ENCODE results near the gene MACC1. TPM values are rescaled to one million over a fixed set of nuclear protein-coding genes. Genes with fewer than 3 reads are reported as not detected.
A peak's percentile ranks its signal among the peaks of the same experiment; 100 is the strongest.

MACC1 gene
- polyA plus RNA-seq = 1 to 10 TPM; 4.9 to 5.6 TPM

GRCh38 chr7:20217193-20217948 is at the start of gene MACC1:
MACC1 (minus strand) TSS chr7:20217384; CDS start chr7:20161862, 55,522 bp downstream.
- Histone ChIP-seq H3K4me3 (ENCODE audit: low read depth in 1 of 2, low read length in 2 of 2) (peak within 1 kb of the TSS; percentile 40 to 59), H3K9me3 (ENCODE audit: control insufficient read depth in 2 of 2, insufficient read depth in 1 of 2, low read depth in 1 of 2, low read length in 1 of 2) (no peaks in the 10 kb centered on the region), H3K27me3 (ENCODE audit: control insufficient read depth in 1 of 2, insufficient read depth in 2 of 2, low read length in 2 of 2) (no peaks in the 10 kb centered on the region), H3K27ac (ENCODE audit: low read depth in 2 of 2, low read length in 1 of 2) (peak within 1 kb of the TSS; percentile 72 to 74), H3K4me1 (ENCODE audit: control insufficient read depth in 2 of 2, insufficient read depth in 2 of 2, low read length in 1 of 2) (no peaks in the 10 kb centered on the region), H3K36me3 (ENCODE audit: control insufficient read depth in 2 of 2, insufficient read depth in 2 of 2, low read length in 1 of 2) (no peaks in the 10 kb centered on the region)
- WGBS, 2 donors = 16 to 28% methylated on average over 6 of the region's 6 CpGs

DNA sequence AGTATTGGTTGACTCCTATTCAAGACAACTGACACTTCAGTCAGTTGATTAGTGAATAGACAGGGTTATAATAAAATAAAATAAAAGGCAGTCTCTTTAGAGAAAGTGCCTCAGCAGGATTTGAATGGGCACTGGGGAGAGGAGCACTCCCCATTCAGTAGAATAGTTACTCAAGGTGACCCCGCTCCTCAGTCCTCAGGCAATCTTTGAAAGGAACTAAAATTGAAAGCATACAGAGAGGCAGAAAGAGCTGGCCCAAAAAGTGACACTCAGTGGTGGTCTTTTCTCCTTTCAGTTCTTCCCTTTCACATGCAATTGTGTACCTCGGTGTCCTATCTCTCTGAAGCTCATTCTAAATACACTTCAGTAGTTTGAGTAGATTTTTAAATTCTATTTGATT is 47.4 kb upstream of the MACC1 start:
- no peaks in the 10 kb centered on the region for H3K36me3 ChIP-seq (ENCODE audit: control insufficient read depth in 2 of 2, insufficient read depth in 2 of 2, low read length in 1 of 2)
- no peaks in the 10 kb centered on the region for H3K9me3 ChIP-seq (ENCODE audit: control insufficient read depth in 2 of 2, insufficient read depth in 1 of 2, low read depth in 1 of 2, low read length in 1 of 2)
- WGBS, 2 donors = 76% methylated on average over 2 of the region's 2 CpGs
- peaks cover 0 to 2% of the 10 kb centered on the region in 2 donors for H3K27me3 ChIP-seq (ENCODE audit: control insufficient read depth in 1 of 2, insufficient read depth in 2 of 2, low read length in 2 of 2)
- H3K4me3 ChIP-seq (ENCODE audit: low read depth in 1 of 2, low read length in 2 of 2) = no peak overlapping the region
- H3K4me1 ChIP-seq (ENCODE audit: control insufficient read depth in 2 of 2, insufficient read depth in 2 of 2, low read length in 1 of 2) = peaks cover 0 to 2% of the 10 kb centered on the region in 2 donors
- no peak overlapping the region for H3K27ac ChIP-seq (ENCODE audit: low read depth in 2 of 2, low read length in 1 of 2)

GRCh38 chr7:20260223-20260622 is 43.0 kb upstream of the MACC1 start:
- no peak overlapping the region for H3K4me3 ChIP-seq (ENCODE audit: low read depth in 1 of 2, low read length in 2 of 2)
- H3K27ac ChIP-seq (ENCODE audit: low read depth in 2 of 2, low read length in 1 of 2) = no peak overlapping the region
- H3K36me3 ChIP-seq (ENCODE audit: control insufficient read depth in 2 of 2, insufficient read depth in 2 of 2, low read length in 1 of 2) = no peaks in the 10 kb centered on the region
- H3K9me3 ChIP-seq (ENCODE audit: control insufficient read depth in 2 of 2, insufficient read depth in 1 of 2, low read depth in 1 of 2, low read length in 1 of 2) = no peaks in the 10 kb centered on the region
- peaks cover 0 to 2% of the 10 kb centered on the region in 2 donors for H3K27me3 ChIP-seq (ENCODE audit: control insufficient read depth in 1 of 2, insufficient read depth in 2 of 2, low read length in 2 of 2)
- no peaks in the 10 kb centered on the region for H3K4me1 ChIP-seq (ENCODE audit: control insufficient read depth in 2 of 2, insufficient read depth in 2 of 2, low read length in 1 of 2)
- 28 to 45% methylated on average over 1 of the region's 1 CpG for WGBS, 2 donors

DNA sequence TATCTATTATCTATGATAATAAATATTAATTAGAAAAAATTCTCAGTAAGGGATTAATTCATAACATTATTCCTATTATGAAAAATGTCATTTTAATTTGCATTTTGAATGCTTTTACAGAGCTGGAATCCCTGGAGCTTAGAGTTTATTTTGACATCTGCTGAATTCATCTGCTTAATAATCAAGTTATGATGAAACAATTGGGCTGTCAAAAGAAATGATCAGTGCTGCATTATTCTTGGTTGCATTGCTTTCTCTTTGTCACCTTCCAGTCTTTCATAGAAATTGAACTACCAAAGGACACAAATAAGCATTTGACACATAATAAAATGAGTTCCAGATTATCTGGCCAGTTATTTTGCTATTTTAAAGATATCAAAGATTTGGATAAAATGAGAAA is 40.0 kb upstream of the MACC1 start:
- Histone ChIP-seq H3K9me3 (ENCODE audit: control insufficient read depth in 2 of 2, insufficient read depth in 1 of 2, low read depth in 1 of 2, low read length in 1 of 2) (no peaks in the 10 kb centered on the region), H3K4me3 (ENCODE audit: low read depth in 1 of 2, low read length in 2 of 2) (no peak overlapping the region), H3K36me3 (ENCODE audit: control insufficient read depth in 2 of 2, insufficient read depth in 2 of 2, low read length in 1 of 2) (no peaks in the 10 kb centered on the region), H3K4me1 (ENCODE audit: control insufficient read depth in 2 of 2, insufficient read depth in 2 of 2, low read length in 1 of 2) (no peaks in the 10 kb centered on the region), H3K27me3 (ENCODE audit: control insufficient read depth in 1 of 2, insufficient read depth in 2 of 2, low read length in 2 of 2) (no peaks in the 10 kb centered on the region), H3K27ac (ENCODE audit: low read depth in 2 of 2, low read length in 1 of 2) (no peak overlapping the region)

GRCh38 chr7:20249920-20250319 is 32.7 kb upstream of the MACC1 start:
- Histone ChIP-seq H3K36me3 (ENCODE audit: control insufficient read depth in 2 of 2, insufficient read depth in 2 of 2, low read length in 1 of 2) (no peaks in the 10 kb centered on the region), H3K9me3 (ENCODE audit: control insufficient read depth in 2 of 2, insufficient read depth in 1 of 2, low read depth in 1 of 2, low read length in 1 of 2) (no peaks in the 10 kb centered on the region), H3K4me1 (ENCODE audit: control insufficient read depth in 2 of 2, insufficient read depth in 2 of 2, low read length in 1 of 2) (no peaks in the 10 kb centered on the region), H3K27me3 (ENCODE audit: control insufficient read depth in 1 of 2, insufficient read depth in 2 of 2, low read length in 2 of 2) (no peaks in the 10 kb centered on the region), H3K27ac (ENCODE audit: low read depth in 2 of 2, low read length in 1 of 2) (no peak overlapping the region), H3K4me3 (ENCODE audit: low read depth in 1 of 2, low read length in 2 of 2) (no peak overlapping the region)
- 56 to 59% methylated on average over 1 of the region's 1 CpG for WGBS, 2 donors

DNA sequence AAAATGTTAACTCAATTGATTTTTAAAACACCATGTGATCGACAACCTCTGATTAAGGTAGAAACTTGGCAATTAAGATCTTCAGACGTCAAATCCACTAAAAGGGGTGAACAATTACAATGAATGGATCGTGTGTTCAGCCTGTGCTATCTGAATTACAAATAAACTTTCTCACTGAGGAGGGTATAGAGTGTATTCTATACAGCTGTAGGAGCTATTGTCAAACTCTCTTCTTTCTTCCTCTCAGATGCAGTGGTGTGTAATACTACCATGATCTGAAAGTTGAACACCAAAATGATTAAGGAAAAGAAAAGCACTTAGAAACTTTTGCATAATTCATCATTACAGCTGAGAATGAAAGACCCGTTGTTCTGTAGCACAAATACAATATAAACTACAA is 32.2 kb upstream of the MACC1 start:
- 75% methylated on average over 4 of the region's 4 CpGs for WGBS, 2 donors

GRCh38 chr7:20246236-20246635 is 29.1 kb upstream of the MACC1 start:
- no peaks in the 10 kb centered on the region for H3K36me3 ChIP-seq (ENCODE audit: control insufficient read depth in 2 of 2, insufficient read depth in 2 of 2, low read length in 1 of 2)
- WGBS, 2 donors = 91 to 93% methylated on average over 5 of the region's 5 CpGs
- no peaks in the 10 kb centered on the region for H3K4me1 ChIP-seq (ENCODE audit: control insufficient read depth in 2 of 2, insufficient read depth in 2 of 2, low read length in 1 of 2)
- H3K9me3 ChIP-seq (ENCODE audit: control insufficient read depth in 2 of 2, insufficient read depth in 1 of 2, low read depth in 1 of 2, low read length in 1 of 2) = no peaks in the 10 kb centered on the region
- H3K27me3 ChIP-seq (ENCODE audit: control insufficient read depth in 1 of 2, insufficient read depth in 2 of 2, low read length in 2 of 2) = no peaks in the 10 kb centered on the region
- H3K27ac ChIP-seq (ENCODE audit: low read depth in 2 of 2, low read length in 1 of 2) = no peak overlapping the region
- no peak overlapping the region for H3K4me3 ChIP-seq (ENCODE audit: low read depth in 1 of 2, low read length in 2 of 2)

More for the DNA sequence above, 32.2 kb upstream of the MACC1 start:
- Histone ChIP-seq H3K9me3 (ENCODE audit: control insufficient read depth in 2 of 2, insufficient read depth in 1 of 2, low read depth in 1 of 2, low read length in 1 of 2) (no peaks in the 10 kb centered on the region), H3K4me1 (ENCODE audit: control insufficient read depth in 2 of 2, insufficient read depth in 2 of 2, low read length in 1 of 2) (no peaks in the 10 kb centered on the region), H3K27me3 (ENCODE audit: control insufficient read depth in 1 of 2, insufficient read depth in 2 of 2, low read length in 2 of 2) (no peaks in the 10 kb centered on the region), H3K4me3 (ENCODE audit: low read depth in 1 of 2, low read length in 2 of 2) (no peak overlapping the region), H3K27ac (ENCODE audit: low read depth in 2 of 2, low read length in 1 of 2) (no peak overlapping the region), H3K36me3 (ENCODE audit: control insufficient read depth in 2 of 2, insufficient read depth in 2 of 2, low read length in 1 of 2) (no peaks in the 10 kb centered on the region)

GRCh38 chr7:20244334-20245120 is 27.3 kb upstream of the MACC1 start:
- Histone ChIP-seq H3K9me3 (ENCODE audit: control insufficient read depth in 2 of 2, insufficient read depth in 1 of 2, low read depth in 1 of 2, low read length in 1 of 2) (no peaks in the 10 kb centered on the region), H3K4me1 (ENCODE audit: control insufficient read depth in 2 of 2, insufficient read depth in 2 of 2, low read length in 1 of 2) (no peaks in the 10 kb centered on the region), H3K4me3 (ENCODE audit: low read depth in 1 of 2, low read length in 2 of 2) (no peak overlapping the region), H3K27ac (ENCODE audit: low read depth in 2 of 2, low read length in 1 of 2) (no peak overlapping the region), H3K27me3 (ENCODE audit: control insufficient read depth in 1 of 2, insufficient read depth in 2 of 2, low read length in 2 of 2) (no peaks in the 10 kb centered on the region), H3K36me3 (ENCODE audit: control insufficient read depth in 2 of 2, insufficient read depth in 2 of 2, low read length in 1 of 2) (no peaks in the 10 kb centered on the region)
- 52 to 60% methylated on average over 3 of the region's 3 CpGs for WGBS, 2 donors

- H3K27me3 ChIP-seq (ENCODE audit: control insufficient read depth in 1 of 2, insufficient read depth in 2 of 2, low read length in 2 of 2) = no peaks in the 10 kb centered on the region
- 60 to 62% methylated on average over 2 of the region's 2 CpGs for WGBS, 2 donors
- no peaks in the 10 kb centered on the region for H3K36me3 ChIP-seq (ENCODE audit: control insufficient read depth in 2 of 2, insufficient read depth in 2 of 2, low read length in 1 of 2)
- H3K4me3 ChIP-seq (ENCODE audit: low read depth in 1 of 2, low read length in 2 of 2) = no peak overlapping the region
- H3K4me1 ChIP-seq (ENCODE audit: control insufficient read depth in 2 of 2, insufficient read depth in 2 of 2, low read length in 1 of 2) = no peaks in the 10 kb centered on the region
- H3K27ac ChIP-seq (ENCODE audit: low read depth in 2 of 2, low read length in 1 of 2) = no peak overlapping the region
- no peaks in the 10 kb centered on the region for H3K9me3 ChIP-seq (ENCODE audit: control insufficient read depth in 2 of 2, insufficient read depth in 1 of 2, low read depth in 1 of 2, low read length in 1 of 2)
Measured at GRCh38 chr7:20241911-20242261, 24.7 kb upstream of the MACC1 start.
